Keratinocyte (primary cell): ENCODE data around the gene POPDC2. TPM values are rescaled to one million over a fixed set of nuclear protein-coding genes. Genes with fewer than 3 reads are reported as not detected.

ENCODE experiments used
- DNase-seq: peaks from one replicate; pipeline ENCODE4 v3.0.0-alpha.2; 2011; ENCODE audit warnings: low read depth, missing footprints, low spot score
- FAIRE-seq: peaks from 2 replicates; lab custom pipeline; 2011; peaks lifted over from hg19 to GRCh38; lab: Jason Lieb, UNC
- H2AFZ ChIP-seq: 2 replicates; pipeline ENCODE4 v1.6.0; 2012; ENCODE audit warnings: low read length, control low read depth, inconsistent platforms; ENCODE audit not compliant: control insufficient read depth
- H3K27ac ChIP-seq: 2 replicates; pipeline ENCODE4 v1.5.1; 2011; ENCODE audit warnings: low read length; ENCODE audit not compliant: control insufficient read depth, insufficient read depth
- H3K27me3 ChIP-seq: 3 replicates; pipeline ENCODE4 v1.6.0; 2011; ENCODE audit warnings: low read length; ENCODE audit not compliant: control insufficient read depth, insufficient read depth; ENCODE audit errors: extremely low read depth
- H3K36me3 ChIP-seq, 2 experiments: 2 replicates in 1 of 2; 3 replicates in 1 of 2; pipeline ENCODE4 v1.5.1; 2011; ENCODE audit warnings: low read length in 2 of 2, mild to moderate bottlenecking in 1 of 2; ENCODE audit not compliant: control insufficient read depth in 2 of 2, insufficient read depth in 2 of 2; ENCODE audit errors: extremely low read depth in 1 of 2
- H3K4me1 ChIP-seq: 3 replicates; pipeline ENCODE4 v1.5.1; 2011; ENCODE audit warnings: low read length; ENCODE audit not compliant: control insufficient read depth, insufficient read depth; ENCODE audit errors: extremely low read depth
- H3K4me2 ChIP-seq: 3 replicates; pipeline ENCODE4 v1.6.0; 2011; ENCODE audit warnings: low read depth, low read length; ENCODE audit not compliant: control insufficient read depth, insufficient read depth; ENCODE audit errors: extremely low read depth
- H3K4me3 ChIP-seq, 3 experiments: fragments of 200-600 bp in 1 of 3; sonication (generic) in 1 of 3; 2 replicates in 2 of 3; 3 replicates in 1 of 3; pipeline ENCODE4 v1.5.1; 2011 to 2016; ENCODE audit warnings: low read length in 3 of 3, mild to moderate bottlenecking in 3 of 3, control low read depth in 2 of 3, inconsistent platforms in 1 of 3, low read depth in 1 of 3, mixed read lengths in 1 of 3, mixed run types in 1 of 3, moderate library complexity in 1 of 3; ENCODE audit not compliant: control insufficient read depth in 2 of 3, insufficient read depth in 2 of 3; ENCODE audit errors: extremely low read depth in 1 of 3
- H3K79me2 ChIP-seq: 2 replicates; pipeline ENCODE4 v1.6.0; 2012; ENCODE audit warnings: low read length; ENCODE audit not compliant: control insufficient read depth, insufficient read depth
- H3K9ac ChIP-seq: 3 replicates; pipeline ENCODE4 v1.6.0; 2011; ENCODE audit warnings: low read length; ENCODE audit not compliant: control insufficient read depth, insufficient read depth; ENCODE audit errors: extremely low read depth
- H3K9me1 ChIP-seq: 3 replicates; pipeline ENCODE4 v1.6.0; 2011; ENCODE audit warnings: low read length; ENCODE audit not compliant: control insufficient read depth, insufficient read depth; ENCODE audit errors: extremely low read depth
- H3K9me3 ChIP-seq: 2 replicates; pipeline ENCODE4 v1.5.1; 2012; ENCODE audit warnings: low read depth, low read length; ENCODE audit not compliant: control insufficient read depth
- H4K20me1 ChIP-seq: 3 replicates; pipeline ENCODE4 v1.6.0; 2011; ENCODE audit warnings: low read length; ENCODE audit not compliant: control insufficient read depth, insufficient read depth; ENCODE audit errors: extremely low read depth
- EZH2 ChIP-seq: IDR thresholded peaks from one replicate; pipeline ENCODE4 v1.6.1; 2012; ENCODE audit warnings: inconsistent platforms, mild to moderate bottlenecking, low read length, moderate library complexity
- dilution Hi-C: fragments of 300-500 bp; cut with MboI; formaldehyde crosslinking; loops from one replicate; pipeline ENCODE4 v1.7.0; 2020; ENCODE audit warnings: low sequenced_read_pairs; ENCODE audit not compliant: extremely low pct_ligation_motif_present
- polyA minus RNA-seq, 3 experiments: library from RNA; depleted of rRNA, polyadenylated mRNA; stranded (reverse); fragments of >200 nt; gene quantifications; 1 replicate in 1 of 3; 2 replicates in 1 of 3; 3 replicates in 1 of 3; pipeline ENCODE4 v1.2.3, GENCODE V29; 2011
- polyA plus RNA-seq, 5 experiments: library from polyadenylated mRNA; depleted of rRNA in 3 of 5; stranded (reverse) in 3 of 5; stranded (forward) in 1 of 5; unstranded in 1 of 5; fragments of >200 nt; gene quantifications; 1 replicate in 1 of 5; 2 replicates in 3 of 5; 3 replicates in 1 of 5; pipeline versions ENCODE4 v1.2.1 to v1.2.3, GENCODE V29; 2011 to 2012; ENCODE audit warnings: missing spikeins in 2 of 5, low read depth in 1 of 5, low replicate concordance in 1 of 5
- TF ChIP-seq, protein P1 (sequence below), 3 experiments: IDR thresholded peaks in 1 of 3; conservative IDR thresholded peaks in 1 of 3; optimal IDR thresholded peaks in 1 of 3; 2 replicates in 2 of 3; 3 replicates in 1 of 3; pipeline versions ENCODE3 to v1.5.1; 2011; ENCODE audit warnings: low read length in 3 of 3, mild to moderate bottlenecking in 3 of 3, moderate library complexity in 2 of 3, control low read depth in 1 of 3, inconsistent platforms in 1 of 3; ENCODE audit not compliant: insufficient read depth in 2 of 3; ENCODE audit errors: extremely low read depth in 1 of 3

POPDC2 gene, protein sequence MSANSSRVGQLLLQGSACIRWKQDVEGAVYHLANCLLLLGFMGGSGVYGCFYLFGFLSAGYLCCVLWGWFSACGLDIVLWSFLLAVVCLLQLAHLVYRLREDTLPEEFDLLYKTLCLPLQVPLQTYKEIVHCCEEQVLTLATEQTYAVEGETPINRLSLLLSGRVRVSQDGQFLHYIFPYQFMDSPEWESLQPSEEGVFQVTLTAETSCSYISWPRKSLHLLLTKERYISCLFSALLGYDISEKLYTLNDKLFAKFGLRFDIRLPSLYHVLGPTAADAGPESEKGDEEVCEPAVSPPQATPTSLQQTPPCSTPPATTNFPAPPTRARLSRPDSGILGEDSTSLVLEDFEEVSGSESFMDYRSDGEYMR
- polyA plus RNA-seq (0.48 to 1.3 TPM (median 0.87 TPM) in 3 replicates), polyA minus RNA-seq (0.23 to 1.0 TPM (median 0.26 TPM) in 3 replicates)
- 0.99 TPM for polyA plus RNA-seq (2011; ENCODE audit: low read depth)
- polyA plus RNA-seq (2011; cell fraction: cytosol; rRNA removed) = 0.44 and 0.62 TPM in 2 replicates
- 2.8 and 3.2 TPM in 2 replicates for polyA plus RNA-seq (2011; cell fraction: nucleus; rRNA removed)
- polyA plus RNA-seq (2012; ENCODE audit: low replicate concordance) = 0.36 and 0.56 TPM in 2 replicates
- polyA minus RNA-seq (2011; cell fraction: cytosol; rRNA and poly(A)+ RNA removed) = not detected
- 0.32 and 1.4 TPM in 2 replicates for polyA minus RNA-seq (2011; cell fraction: nucleus; rRNA and poly(A)+ RNA removed)

DNA sequence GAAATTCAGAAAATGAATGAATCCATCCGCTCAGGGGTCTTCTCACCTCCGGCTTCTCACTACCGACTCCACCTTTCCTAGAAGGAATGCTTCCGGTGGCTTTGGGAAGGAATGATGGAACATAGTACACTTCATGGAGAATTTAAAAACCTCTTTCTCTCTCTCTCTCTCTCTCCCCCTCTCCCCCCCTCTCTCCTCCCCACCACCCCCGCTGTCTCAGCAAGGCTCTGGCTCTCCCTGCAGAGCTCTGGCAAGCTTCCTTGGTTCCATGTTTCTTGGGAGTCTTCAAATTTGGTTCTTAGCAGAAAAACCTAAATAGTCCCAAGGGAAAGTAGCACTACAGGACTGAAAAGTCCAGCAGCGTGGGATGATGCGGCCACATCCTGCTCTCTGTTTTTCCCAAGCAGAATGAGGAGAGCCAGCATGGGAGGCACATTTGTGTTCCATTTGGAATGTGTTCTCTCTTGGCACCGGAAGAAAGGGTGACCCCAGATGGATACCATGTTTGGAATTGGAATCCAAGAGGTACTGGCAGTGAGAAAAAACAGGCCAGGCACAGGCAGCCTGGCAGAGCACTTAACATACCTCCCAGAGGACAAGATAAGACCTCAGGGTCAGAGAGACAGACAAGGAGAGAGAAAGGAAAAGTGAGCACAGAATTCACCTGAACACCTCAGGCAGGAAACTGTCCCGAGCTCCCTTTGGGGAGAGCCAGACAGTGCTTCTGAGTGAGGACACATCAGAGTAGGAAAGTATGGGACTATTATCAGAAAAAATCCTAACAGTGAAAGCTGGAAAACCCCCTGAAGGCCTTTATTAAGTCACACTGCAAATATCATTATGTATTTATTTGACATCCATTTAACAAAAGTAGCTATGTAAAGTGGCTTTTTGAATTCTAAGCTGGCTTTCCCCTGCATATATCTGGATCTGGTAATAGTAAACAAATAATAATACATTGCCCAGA lies at the start of gene POPDC2:
Gene POPDC2 (minus strand): TSS at position 116 of the 967 bp plus-strand sequence. CDS start 166 bp downstream, outside the sequence.
- Histone ChIP-seq H4K20me1 (no peaks in the 10 kb centered on the region), H3K27me3 (no peaks in the 10 kb centered on the region), H3K4me2 (no peak within 1 kb of the TSS), H3K36me3 (no peaks in the 10 kb centered on the region), H2AFZ (no peak within 1 kb of the TSS), H3K79me2 (no peaks in the 10 kb centered on the region), H3K9ac (no peak within 1 kb of the TSS), H3K27ac (no peak within 1 kb of the TSS), H3K4me3 (no peak within 1 kb of the TSS), H3K9me3 (no peaks in the 10 kb centered on the region), H3K4me1 (no peaks in the 10 kb centered on the region), H3K9me1 (no peaks in the 10 kb centered on the region)
- dilution Hi-C loops = no loop called here
- TF ChIP-seq, protein P1, sequence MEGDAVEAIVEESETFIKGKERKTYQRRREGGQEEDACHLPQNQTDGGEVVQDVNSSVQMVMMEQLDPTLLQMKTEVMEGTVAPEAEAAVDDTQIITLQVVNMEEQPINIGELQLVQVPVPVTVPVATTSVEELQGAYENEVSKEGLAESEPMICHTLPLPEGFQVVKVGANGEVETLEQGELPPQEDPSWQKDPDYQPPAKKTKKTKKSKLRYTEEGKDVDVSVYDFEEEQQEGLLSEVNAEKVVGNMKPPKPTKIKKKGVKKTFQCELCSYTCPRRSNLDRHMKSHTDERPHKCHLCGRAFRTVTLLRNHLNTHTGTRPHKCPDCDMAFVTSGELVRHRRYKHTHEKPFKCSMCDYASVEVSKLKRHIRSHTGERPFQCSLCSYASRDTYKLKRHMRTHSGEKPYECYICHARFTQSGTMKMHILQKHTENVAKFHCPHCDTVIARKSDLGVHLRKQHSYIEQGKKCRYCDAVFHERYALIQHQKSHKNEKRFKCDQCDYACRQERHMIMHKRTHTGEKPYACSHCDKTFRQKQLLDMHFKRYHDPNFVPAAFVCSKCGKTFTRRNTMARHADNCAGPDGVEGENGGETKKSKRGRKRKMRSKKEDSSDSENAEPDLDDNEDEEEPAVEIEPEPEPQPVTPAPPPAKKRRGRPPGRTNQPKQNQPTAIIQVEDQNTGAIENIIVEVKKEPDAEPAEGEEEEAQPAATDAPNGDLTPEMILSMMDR (optimal IDR thresholded peaks at IDR 0.05 in 1 of 3, IDR thresholded peaks at IDR 0.05 in 1 of 3, conservative IDR thresholded peaks at IDR 0.05 in 1 of 3; ENCODE audit: extremely low read depth in 1 of 3, insufficient read depth in 2 of 3, low read length in 3 of 3) = no peak
- no peak for TF ChIP-seq EZH2
- FAIRE-seq (no peak), DNase-seq (no peak)

DNA sequence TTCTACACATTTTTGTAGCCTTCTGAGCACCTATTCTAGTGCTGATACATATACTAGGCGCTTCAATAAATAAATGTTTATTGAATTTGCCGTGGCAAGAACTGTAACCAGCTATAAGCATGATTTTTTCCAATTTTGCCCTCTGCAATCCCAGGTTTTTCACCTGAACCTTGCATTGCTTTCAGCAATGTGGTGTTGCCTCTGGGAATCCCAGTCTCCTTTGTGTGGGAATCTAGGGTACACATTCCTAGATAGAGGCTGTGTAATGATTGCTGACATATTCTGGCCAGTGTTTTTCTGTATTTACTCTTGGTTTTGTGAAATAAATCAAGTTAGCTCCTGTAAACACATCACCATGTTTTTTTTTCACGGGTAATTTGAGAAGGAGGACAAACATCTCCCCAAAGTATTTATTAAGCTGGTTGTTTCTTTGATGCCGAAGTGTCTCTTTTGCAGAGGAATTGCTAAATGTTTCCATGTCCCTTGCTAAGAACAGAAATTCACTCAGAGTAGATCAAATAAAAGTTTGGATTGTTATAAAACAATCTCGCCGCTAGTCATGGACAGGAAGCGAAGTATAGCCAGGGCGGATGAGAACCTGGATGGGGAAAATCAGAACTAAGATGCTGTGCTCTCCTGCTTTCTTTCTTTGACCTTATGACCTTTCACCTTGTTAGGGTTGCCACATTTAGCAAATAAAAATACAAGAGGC lies 43.6 kb upstream of the POPDC2 start:
- Histone ChIP-seq H2AFZ (no peak overlapping the region), H3K36me3 (no peaks in the 10 kb centered on the region), H4K20me1 (no peaks in the 10 kb centered on the region), H3K4me2 (no peak overlapping the region), H3K27ac (no peak overlapping the region), H3K4me3 (no peak overlapping the region), H3K4me1 (peaks cover 6% of the 10 kb centered on the region), H3K9me3 (no peaks in the 10 kb centered on the region), H3K9ac (no peak overlapping the region), H3K27me3 (peaks cover 12% of the 10 kb centered on the region), H3K79me2 (no peaks in the 10 kb centered on the region), H3K9me1 (no peaks in the 10 kb centered on the region)
- FAIRE-seq (no peak), DNase-seq (no peak)
- no peak for TF ChIP-seq EZH2
- dilution Hi-C loops = no loop called here
